Activated CD8-positive, alpha-beta T cell treated with anti-CD3 and anti-CD28 coated beads for 36 hours (primary cell): ENCODE data around the gene ASB1. TPM values are rescaled to one million over a fixed set of nuclear protein-coding genes. Genes with fewer than 3 reads are reported as not detected.

Source experiments
- ATAC-seq: fragments of 200-7000 bp; cut with Tn5 transposase; one replicate; pipeline ENCODE4 v1.10.0; 2021; ENCODE audit warnings: mild to moderate bottlenecking, moderate library complexity
- CTCF ChIA-PET: fragments of 350-600 bp; sonication (Branson Sonifier 250); formaldehyde crosslinking; loops from one replicate; lab custom pipeline; 2021; ENCODE audit warnings: antibody characterized with exemption; lab: Charles Lee
- POLR2A ChIA-PET: fragments of 350-600 bp; sonication (Branson Sonifier 250); formaldehyde crosslinking; loops from one replicate; lab custom pipeline; 2021; ENCODE audit warnings: antibody characterized with exemption; lab: Charles Lee
- DNase-seq: peaks from one replicate; pipeline ENCODE4 v3.0.0-alpha.2; 2020
- H3K27ac Mint-ChIP-seq: one replicate; pipeline ENCODE4 v1.8.0; 2021; ENCODE audit warnings: mild to moderate bottlenecking, mixed read lengths
- H3K27me3 Mint-ChIP-seq: one replicate; pipeline ENCODE4 v1.8.0; 2021; ENCODE audit warnings: mixed read lengths
- H3K36me3 Mint-ChIP-seq: one replicate; pipeline ENCODE4 v1.8.0; 2021; ENCODE audit warnings: low read depth, mixed read lengths
- H3K4me1 Mint-ChIP-seq: one replicate; pipeline ENCODE4 v1.8.0; 2021; ENCODE audit warnings: low read depth, mixed read lengths
- H3K4me3 Mint-ChIP-seq: one replicate; pipeline ENCODE4 v1.8.0; 2021; ENCODE audit warnings: mild to moderate bottlenecking, moderate library complexity, mixed read lengths
- H3K9me3 Mint-ChIP-seq: one replicate; pipeline ENCODE4 v1.8.0; 2021; ENCODE audit warnings: mixed read lengths
- intact Hi-C: fragments of 100-400 bp; cut with micrococcal nuclease; formaldehyde crosslinking; loops from one replicate; pipeline ENCODE4 v1.10.0; 2022
- total RNA-seq, 2 experiments: library from RNA; stranded (reverse); gene quantifications; one replicate each; pipeline ENCODE4 v1.2.3, GENCODE V29; 2021
- TF ChIP-seq, protein P1 (sequence below): fragments of 200-600 bp; IDR thresholded peaks from one replicate; pipeline ENCODE4 v1.8.0; 2022; ENCODE audit warnings: antibody characterized with exemption, mild to moderate bottlenecking

Gene ASB1
- total RNA-seq, 2 experiments from 2014 or later = 39.8 to 48.1 TPM

DNA sequence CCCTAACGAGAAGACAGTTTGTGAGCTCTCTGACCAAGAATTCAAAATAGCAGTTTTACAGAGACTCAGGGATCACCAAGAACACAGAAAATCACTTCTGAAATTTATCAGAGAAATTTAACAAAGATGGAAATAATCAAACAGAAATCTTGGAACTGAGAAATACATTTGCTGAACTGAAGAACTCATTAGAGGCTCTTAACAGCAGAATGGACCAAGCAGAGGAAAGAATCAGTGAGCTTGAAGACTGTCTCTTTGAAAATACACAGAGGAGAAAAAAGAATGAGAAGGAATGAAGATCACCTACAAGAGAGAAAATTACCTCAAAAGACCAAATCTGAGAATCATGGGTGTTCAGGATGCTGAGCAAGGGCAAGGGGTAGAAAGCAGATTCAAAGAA, 29.7 kb downstream of the ASB1 start:
- TF ChIP-seq, protein P1, sequence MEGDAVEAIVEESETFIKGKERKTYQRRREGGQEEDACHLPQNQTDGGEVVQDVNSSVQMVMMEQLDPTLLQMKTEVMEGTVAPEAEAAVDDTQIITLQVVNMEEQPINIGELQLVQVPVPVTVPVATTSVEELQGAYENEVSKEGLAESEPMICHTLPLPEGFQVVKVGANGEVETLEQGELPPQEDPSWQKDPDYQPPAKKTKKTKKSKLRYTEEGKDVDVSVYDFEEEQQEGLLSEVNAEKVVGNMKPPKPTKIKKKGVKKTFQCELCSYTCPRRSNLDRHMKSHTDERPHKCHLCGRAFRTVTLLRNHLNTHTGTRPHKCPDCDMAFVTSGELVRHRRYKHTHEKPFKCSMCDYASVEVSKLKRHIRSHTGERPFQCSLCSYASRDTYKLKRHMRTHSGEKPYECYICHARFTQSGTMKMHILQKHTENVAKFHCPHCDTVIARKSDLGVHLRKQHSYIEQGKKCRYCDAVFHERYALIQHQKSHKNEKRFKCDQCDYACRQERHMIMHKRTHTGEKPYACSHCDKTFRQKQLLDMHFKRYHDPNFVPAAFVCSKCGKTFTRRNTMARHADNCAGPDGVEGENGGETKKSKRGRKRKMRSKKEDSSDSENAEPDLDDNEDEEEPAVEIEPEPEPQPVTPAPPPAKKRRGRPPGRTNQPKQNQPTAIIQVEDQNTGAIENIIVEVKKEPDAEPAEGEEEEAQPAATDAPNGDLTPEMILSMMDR = no peak
- H3K27me3 Mint-ChIP-seq = no peaks in the 10 kb centered on the region
- DNase-seq (no peak), ATAC-seq (no peak)
- ChIA-PET POLR2A (interaction anchor here (0.8 kb wide), 1 partner anchor 8 kb away, joined by 3 read pairs; no protein-coding TSS in a partner anchor), CTCF (interaction anchor here (1.3 to 3.0 kb wide), 2 partner anchors 86 to 87 kb away, joined by 4 to 12 read pairs; no protein-coding TSS in a partner anchor)
- intact Hi-C loops = no loop called here
- no peak overlapping the region for H3K4me3 Mint-ChIP-seq
- H3K36me3 Mint-ChIP-seq = peaks cover 12% of the 10 kb centered on the region
- no peaks in the 10 kb centered on the region for H3K4me1 Mint-ChIP-seq
- no peak overlapping the region for H3K27ac Mint-ChIP-seq
- H3K9me3 Mint-ChIP-seq = peaks cover 11% of the 10 kb centered on the region

DNA sequence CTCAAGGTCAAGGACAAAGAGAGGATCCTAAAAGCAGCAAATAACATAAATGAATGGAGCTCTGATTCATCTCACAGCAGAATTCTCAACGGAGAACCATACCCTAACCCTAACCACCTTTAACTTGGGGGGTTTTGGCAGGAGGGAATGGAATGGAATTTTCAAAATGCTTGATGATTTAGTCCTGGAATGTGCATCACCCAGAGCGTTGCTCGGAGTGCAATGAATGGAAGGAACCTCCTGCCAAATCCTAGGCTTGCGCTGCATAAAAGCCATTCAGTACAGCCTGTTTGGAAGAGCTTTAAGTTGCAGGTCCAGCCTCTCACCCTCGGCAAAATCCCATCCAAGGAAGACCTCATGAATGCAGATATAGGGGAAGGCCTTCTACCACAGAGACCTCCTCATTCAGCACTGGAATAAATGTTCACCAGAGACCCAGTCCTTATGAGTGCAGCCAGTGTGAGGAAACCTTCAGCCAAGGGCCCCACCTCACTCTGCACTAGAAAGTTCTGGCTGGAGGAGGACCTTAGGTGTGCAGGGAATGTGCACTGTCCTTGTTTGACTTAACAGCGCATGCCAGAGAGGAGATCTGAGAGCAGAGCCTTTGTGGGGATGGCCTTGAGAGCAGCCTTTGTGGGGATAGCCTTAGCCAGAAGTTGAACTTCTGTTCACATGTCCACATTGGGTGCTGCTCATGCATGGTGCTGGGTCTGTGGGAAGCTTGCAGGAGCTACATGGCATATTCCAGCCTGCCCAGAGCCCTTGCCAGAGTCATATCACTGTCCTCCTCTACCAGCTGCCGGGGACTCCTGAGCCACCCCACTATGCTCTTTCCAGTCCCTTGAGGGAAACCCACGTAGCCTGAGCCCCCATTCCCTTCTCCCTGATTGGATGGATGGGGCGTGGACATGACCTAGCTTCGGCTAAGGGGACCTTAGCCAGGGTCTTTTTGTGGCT, 30.5 kb downstream of the ASB1 start:
- Mint-ChIP-seq H3K27ac (no peak overlapping the region), H3K36me3 (peaks cover 6% of the 10 kb centered on the region), H3K9me3 (peaks cover 11% of the 10 kb centered on the region), H3K4me3 (no peak overlapping the region), H3K27me3 (no peaks in the 10 kb centered on the region), H3K4me1 (no peaks in the 10 kb centered on the region)
- no peak for DNase-seq
- intact Hi-C loops = no loop called here
- TF ChIP-seq, protein P1 = no peak
- no peak for ATAC-seq
- CTCF ChIA-PET = interaction anchor here (0.7 to 3.0 kb wide), 3 partner anchors 86 to 88 kb away, joined by 3 to 12 read pairs (median 4); no protein-coding TSS in a partner anchor
- POLR2A ChIA-PET = no interaction called here

DNA sequence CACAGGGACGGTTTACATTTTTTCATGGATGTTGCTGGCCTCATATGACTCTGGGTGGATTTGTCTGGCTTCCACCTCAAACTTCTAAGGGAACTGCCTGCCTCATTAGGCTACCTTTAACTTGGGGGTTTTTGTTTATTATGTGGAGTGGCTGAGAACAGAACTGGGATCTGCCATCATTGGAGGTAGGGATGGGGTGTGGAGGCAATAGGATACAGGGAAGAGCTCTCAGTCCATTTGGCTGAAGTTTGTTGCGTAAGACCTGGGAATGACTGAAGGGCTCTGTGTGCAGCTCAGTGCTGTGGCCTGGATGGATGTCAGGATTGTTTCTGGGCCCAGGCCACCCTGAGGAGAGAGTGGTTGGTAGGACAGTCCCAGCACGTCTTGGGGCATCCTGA, 31.2 kb downstream of the ASB1 start:
- DNase-seq (no peak), ATAC-seq (no peak)
- Mint-ChIP-seq H3K27me3 (no peaks in the 10 kb centered on the region), H3K27ac (no peak overlapping the region), H3K9me3 (peaks cover 11% of the 10 kb centered on the region), H3K4me3 (no peak overlapping the region), H3K4me1 (no peaks in the 10 kb centered on the region), H3K36me3 (no peaks in the 10 kb centered on the region)
- TF ChIP-seq, protein P1 = no peak
- POLR2A ChIA-PET = no interaction called here
- CTCF ChIA-PET = interaction anchor here (0.7 to 3.0 kb wide), 2 partner anchors 87 to 89 kb away, joined by 3 to 12 read pairs; no protein-coding TSS in a partner anchor
- intact Hi-C loops = no loop called here

DNA sequence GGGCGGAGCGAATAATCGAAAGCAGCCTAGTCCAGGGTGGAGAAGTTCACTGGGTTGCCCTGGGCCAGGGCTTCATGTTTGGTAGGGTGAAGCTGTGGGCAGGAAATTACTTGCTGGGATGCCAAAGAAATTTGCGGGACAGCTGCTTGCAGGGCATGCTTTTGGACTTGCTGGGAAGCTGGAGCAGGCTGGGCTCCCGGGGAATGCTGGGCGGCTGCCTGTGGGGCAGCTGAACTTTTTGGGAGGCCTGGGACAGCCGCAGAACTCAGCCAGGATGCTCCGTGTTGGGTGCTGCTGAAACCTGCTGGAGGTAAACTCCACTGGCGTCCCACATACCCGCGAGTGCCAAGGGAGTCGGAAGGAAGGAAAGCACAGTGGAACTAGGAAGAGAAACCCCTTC, 31.9 kb downstream of the ASB1 start:
- ChIA-PET POLR2A (no interaction called here), CTCF (interaction anchor here (1.3 to 3.0 kb wide), 2 partner anchors 16 to 88 kb away, joined by 5 to 12 read pairs; no protein-coding TSS in a partner anchor)
- Mint-ChIP-seq H3K4me3 (no peak overlapping the region), H3K9me3 (peaks cover 11% of the 10 kb centered on the region), H3K36me3 (no peaks in the 10 kb centered on the region), H3K27ac (no peak overlapping the region), H3K4me1 (no peaks in the 10 kb centered on the region), H3K27me3 (no peaks in the 10 kb centered on the region)
- ATAC-seq = no peak
- TF ChIP-seq, protein P1 = no peak
- intact Hi-C loops = no loop called here
- DNase-seq = no peak
